Measurements from ENCODE around the gene CD70. TPM values are rescaled to one million over a fixed set of nuclear protein-coding genes. Genes with fewer than 3 reads are reported as not detected.
A peak's percentile ranks its signal among the peaks of the same experiment; 100 is the strongest.
"Not testable (repeated sequence)": the region's sequence is repeated elsewhere in the genome, so short reads cannot be mapped to it uniquely, and the experiment has no call there.

Gene CD70
- total RNA-seq, 4 donors from 2014 or later, result not detected

GRCh38 chr19:6599866-6600454 lies 9.0 kb upstream of the CD70 start:
- no peak for TF ChIP-seq POLR2A (IDR thresholded peaks at IDR 0.05)
- no peak overlapping the region for H3K4me3 ChIP-seq (ENCODE audit: low read depth, poor library complexity, severe bottlenecking)
- DNase-seq (ENCODE audit: low spot score in 2 of 2), result no peak
- intact Hi-C loops (cut with DNase I; ENCODE audit: low total_unique reads), result loop anchor here (5.0 kb wide), 1 partner anchor 1282 kb away; no protein-coding TSS in a partner anchor
- 82 to 84% methylated on average over 8 of the region's 8 CpGs for WGBS, 2 donors

GRCh38 chr19:6598254-6598892 lies 7.4 kb upstream of the CD70 start:
- not testable (repeated sequence) for DNase-seq (ENCODE audit: low spot score in 2 of 2); H3K4me3 ChIP-seq (ENCODE audit: low read depth, poor library complexity, severe bottlenecking)
- intact Hi-C loops (cut with DNase I; ENCODE audit: low total_unique reads), result loop anchor here (5.0 kb wide), 1 partner anchor 1284 kb away; no protein-coding TSS in a partner anchor
- WGBS, 2 donors, result 61 to 64% methylated on average over 6 of the region's 6 CpGs

DNA sequence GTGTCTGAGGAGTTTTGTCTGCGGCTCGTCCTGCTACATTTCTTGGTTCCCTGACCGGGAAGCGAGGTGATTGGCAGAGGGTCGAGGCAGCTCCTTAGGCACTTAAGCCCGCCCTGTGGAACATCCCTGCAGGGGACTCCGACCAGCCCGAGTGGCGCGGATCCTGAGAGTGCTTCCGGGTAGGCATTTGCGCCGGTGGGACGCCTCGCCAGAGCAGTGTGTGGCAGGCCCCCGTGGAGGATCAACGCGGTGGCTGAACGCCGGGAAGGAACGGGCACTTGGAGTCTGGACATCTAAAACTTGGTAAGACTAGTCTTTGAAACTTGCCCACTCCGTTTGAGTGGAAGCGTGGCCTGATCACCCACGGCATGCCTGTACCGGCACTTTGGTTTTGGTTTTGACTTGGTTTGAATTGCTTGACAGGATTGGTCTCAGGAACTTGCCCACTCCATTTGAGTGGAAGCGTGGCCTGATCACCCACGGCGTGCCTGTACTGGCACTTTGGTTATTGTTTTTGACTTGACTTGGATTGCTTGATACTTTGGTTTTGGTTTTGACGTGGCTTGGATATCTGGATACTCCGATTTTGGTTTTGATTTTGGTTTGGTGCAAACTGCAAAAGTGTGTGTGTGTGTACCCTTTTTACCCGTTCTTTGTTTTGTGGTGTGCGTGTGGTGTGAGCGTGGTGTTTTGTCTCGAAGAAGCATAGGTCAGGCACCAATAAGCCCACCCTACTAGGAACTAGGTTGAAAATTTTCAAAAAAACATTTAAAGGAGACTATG lies 6.7 kb upstream of the CD70 start:
- not testable (repeated sequence) for DNase-seq (ENCODE audit: low spot score in 2 of 2); H3K4me3 ChIP-seq (ENCODE audit: low read depth, poor library complexity, severe bottlenecking)
- intact Hi-C loops (cut with DNase I; ENCODE audit: low total_unique reads), result loop anchor here (5.0 kb wide), 1 partner anchor 1285 kb away; no protein-coding TSS in a partner anchor
- 92 to 95% methylated on average over 30 to 34 of the region's 34 CpGs for WGBS, 2 donors

- no peak for DNase-seq (ENCODE audit: low spot score in 2 of 2)
- 71 to 91% methylated on average over 7 of the region's 7 CpGs for WGBS, 2 donors
- intact Hi-C loops (cut with DNase I; ENCODE audit: low total_unique reads), result loop anchor here (5.0 kb wide), 1 partner anchor 1286 kb away; no protein-coding TSS in a partner anchor
- no peak overlapping the region for H3K4me3 ChIP-seq (ENCODE audit: low read depth, poor library complexity, severe bottlenecking)
- no peak for TF ChIP-seq POLR2A (IDR thresholded peaks at IDR 0.05)
- TF ChIP-seq CTCF (IDR thresholded peaks at IDR 0.05), result no peak
Observed at GRCh38 chr19:6596621-6597020, 5.7 kb upstream of the CD70 start.

DNA sequence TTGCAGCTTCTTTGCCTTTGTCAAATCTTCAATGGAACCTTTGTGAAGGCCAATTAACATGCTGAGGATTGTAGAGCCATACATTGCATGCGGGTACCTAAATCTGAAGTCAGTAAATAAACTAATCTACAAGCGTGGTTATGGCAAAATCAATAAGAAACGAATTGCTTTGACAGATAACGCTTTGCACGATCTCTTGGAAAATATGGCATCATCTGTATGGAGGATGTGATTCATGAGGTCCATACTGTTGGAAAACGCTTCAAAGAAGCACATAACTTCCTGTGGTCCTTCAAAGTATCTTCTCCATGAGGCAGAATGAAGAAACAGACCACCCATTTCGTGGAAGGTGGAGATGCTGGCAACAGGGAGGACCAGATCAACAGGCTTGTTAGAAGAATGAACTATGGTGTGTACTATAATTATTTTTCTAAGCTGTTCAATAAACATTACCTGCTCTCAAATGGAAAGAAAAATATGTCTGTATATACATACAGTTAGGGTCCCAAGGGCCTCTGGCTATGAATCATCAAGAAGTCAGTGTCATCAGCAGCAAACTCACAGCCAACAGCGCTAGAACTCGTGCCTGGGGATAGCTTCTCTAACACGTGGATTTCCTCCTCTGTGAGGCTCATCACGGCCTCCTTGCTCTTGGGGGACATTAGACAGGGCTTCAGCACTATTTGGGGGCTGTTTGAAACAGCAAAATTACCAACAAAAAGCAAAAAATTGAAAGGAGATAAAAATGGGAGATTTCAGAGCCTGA lies 2.9 kb upstream of the CD70 start:
- 56 to 59% methylated on average over 11 of the region's 11 CpGs for WGBS, 2 donors
- peak in 1 of 2 donors; percentile 4 for DNase-seq (ENCODE audit: low spot score in 2 of 2)
- intact Hi-C loops (cut with DNase I; ENCODE audit: low total_unique reads), result no loop called here
- TF ChIP-seq CTCF (IDR thresholded peaks at IDR 0.05) (no peak), POLR2A (IDR thresholded peaks at IDR 0.05) (no peak)
- H3K4me3 ChIP-seq (ENCODE audit: low read depth, poor library complexity, severe bottlenecking), result no peak overlapping the region

DNA sequence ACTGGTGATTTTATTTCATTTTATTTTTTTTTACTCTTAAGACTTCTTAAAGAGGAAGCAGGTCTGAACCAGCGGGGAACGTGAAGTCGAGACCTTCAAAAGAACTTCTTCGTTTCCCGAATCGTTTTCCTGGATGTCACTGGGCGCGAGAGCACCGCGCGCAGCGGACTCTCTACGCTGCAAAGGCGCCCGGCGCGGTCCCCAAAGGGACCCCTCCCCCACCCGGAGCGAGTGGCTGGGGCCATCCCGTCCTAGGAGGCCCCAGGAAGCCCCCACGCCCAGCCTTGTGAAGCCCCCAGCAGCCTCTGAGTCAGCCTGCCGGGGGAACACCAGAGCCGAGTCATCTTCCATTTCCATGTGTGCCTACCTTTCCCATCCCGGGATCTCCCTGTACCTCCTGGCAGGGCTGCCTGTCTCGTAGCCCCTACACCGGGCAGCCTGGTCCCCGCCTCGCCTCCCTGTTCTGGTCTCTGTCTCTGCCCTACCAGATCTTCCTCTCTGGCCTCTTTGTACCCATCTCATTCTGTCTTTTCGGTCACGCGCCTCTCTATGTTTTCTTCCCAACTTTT lies 608 bp downstream of the CD70 start:
- TF ChIP-seq POLR2A (IDR thresholded peaks at IDR 0.05) (no peak), CTCF (IDR thresholded peaks at IDR 0.05) (no peak)
- peak in 1 of 2 donors; percentile 76 for DNase-seq (ENCODE audit: low spot score in 2 of 2)
- intact Hi-C loops (cut with DNase I; ENCODE audit: low total_unique reads), result no loop called here
- WGBS, 2 donors, result 1% methylated on average over 27 to 31 of the region's 31 CpGs
- no peak overlapping the region for H3K4me3 ChIP-seq (ENCODE audit: low read depth, poor library complexity, severe bottlenecking)

Measured in lower leg skin (tissue), 4 donors.